GM18526 (cell line): Measurements from ENCODE around the gene PTPRG.

ENCODE experiments used
- POLR2A ChIP-seq: IDR thresholded peaks from 3 replicates; pipeline ENCODE4 v1.6.1; 2011; ENCODE audit not compliant: insufficient read length; ENCODE audit errors: extremely low read depth

Gene PTPRG

GRCh38 chr3:61807865-61808276 is 246.5 kb downstream of the PTPRG start:
- no peak for TF ChIP-seq POLR2A

GRCh38 chr3:61808526-61808925 is 247.2 kb downstream of the PTPRG start:
- TF ChIP-seq POLR2A = no peak

- TF ChIP-seq POLR2A = no peak
These were observed 247.6 kb downstream of the PTPRG start for GRCh38 chr3:61808999-61809398.

GRCh38 chr3:61809879-61810278 is 248.5 kb downstream of the PTPRG start:
- no peak for TF ChIP-seq POLR2A

GRCh38 chr3:61810953-61811497 is 249.7 kb downstream of the PTPRG start:
- TF ChIP-seq POLR2A = no peak

- TF ChIP-seq POLR2A = no peak
These were observed 250.3 kb downstream of the PTPRG start for GRCh38 chr3:61811652-61812051.

GRCh38 chr3:61812085-61812484 is 250.7 kb downstream of the PTPRG start:
- no peak for TF ChIP-seq POLR2A

GRCh38 chr3:61812517-61812916 is 251.1 kb downstream of the PTPRG start:
- TF ChIP-seq POLR2A = no peak

- TF ChIP-seq POLR2A = no peak
These were observed 252.3 kb downstream of the PTPRG start for GRCh38 chr3:61813636-61814035.

- no peak for TF ChIP-seq POLR2A
These were observed 253.3 kb downstream of the PTPRG start for GRCh38 chr3:61814674-61815073.

- no peak for TF ChIP-seq POLR2A
These were observed 258.5 kb downstream of the PTPRG start for GRCh38 chr3:61819861-61820260.

GRCh38 chr3:61820306-61820992 is 259.1 kb downstream of the PTPRG start:
- TF ChIP-seq POLR2A = no peak

GRCh38 chr3:61821823-61822251 is 260.5 kb downstream of the PTPRG start:
- TF ChIP-seq POLR2A = no peak

- TF ChIP-seq POLR2A = no peak
These were observed 261.2 kb downstream of the PTPRG start for GRCh38 chr3:61822588-61822987.

- no peak for TF ChIP-seq POLR2A
These were observed 263.3 kb downstream of the PTPRG start for GRCh38 chr3:61824553-61825135.

- no peak for TF ChIP-seq POLR2A
These were observed 264.8 kb downstream of the PTPRG start for GRCh38 chr3:61826161-61826560.
